Measurements from ENCODE around the gene DPYSL5.

The DPYSL5 gene

GRCh38 chr2:26838121-26838906 lies 9.6 kb upstream of the DPYSL5 start:
- no peak for TF ChIP-seq EZH2phosphoT487 (IDR thresholded peaks at IDR 0.05; ENCODE audit: borderline replicate concordance)
- peak; percentile 34 for TF ChIP-seq CTCF (conservative IDR thresholded peaks at IDR 0.05; ENCODE audit: low read length)
- Histone ChIP-seq H3K9ac (ENCODE audit: low read depth, low read length, poor library complexity, severe bottlenecking) (no peak overlapping the region), H3K79me2 (ENCODE audit: insufficient read depth, low read length) (no peaks in the 10 kb centered on the region), H3F3A (ENCODE audit: low read depth) (no peaks in the 10 kb centered on the region), H3K27me3 (ENCODE audit: insufficient read depth, low read length, poor library complexity, severe bottlenecking) (no peaks in the 10 kb centered on the region), H3K9me2 (replicated peaks; ENCODE audit: low read depth, low read length) (no peaks in the 10 kb centered on the region), H3K36me3 (ENCODE audit: insufficient read depth, low read length) (no peaks in the 10 kb centered on the region), H3K4me3 (ENCODE audit: low read length, poor library complexity, severe bottlenecking) (no peak overlapping the region), H3K4me1 (ENCODE audit: insufficient read depth, low read length, poor library complexity, severe bottlenecking) (no peaks in the 10 kb centered on the region), H4K20me1 (ENCODE audit: insufficient read depth, low read length, poor library complexity, severe bottlenecking) (no peaks in the 10 kb centered on the region), H3K4me2 (ENCODE audit: low read depth, low read length, poor library complexity, severe bottlenecking) (no peak overlapping the region), H2AFZ (ENCODE audit: low read length) (no peak overlapping the region), H3K9me3 (ENCODE audit: insufficient read depth, low read depth, low read length) (no peaks in the 10 kb centered on the region)

- TF ChIP-seq EZH2phosphoT487 (IDR thresholded peaks at IDR 0.05; ENCODE audit: borderline replicate concordance) (no peak), CTCF (conservative IDR thresholded peaks at IDR 0.05; ENCODE audit: low read length) (peak; percentile 38)
- H4K20me1 ChIP-seq (ENCODE audit: insufficient read depth, low read length, poor library complexity, severe bottlenecking): no peaks in the 10 kb centered on the region
- no peak overlapping the region for H3K4me2 ChIP-seq (ENCODE audit: low read depth, low read length, poor library complexity, severe bottlenecking)
- H3K79me2 ChIP-seq (ENCODE audit: insufficient read depth, low read length): no peaks in the 10 kb centered on the region
- H3F3A ChIP-seq (ENCODE audit: low read depth): no peaks in the 10 kb centered on the region
- no peaks in the 10 kb centered on the region for H3K9me3 ChIP-seq (ENCODE audit: insufficient read depth, low read depth, low read length)
- H3K4me3 ChIP-seq (ENCODE audit: low read length, poor library complexity, severe bottlenecking): no peak overlapping the region
- H3K4me1 ChIP-seq (ENCODE audit: insufficient read depth, low read length, poor library complexity, severe bottlenecking): no peaks in the 10 kb centered on the region
- no peak overlapping the region for H2AFZ ChIP-seq (ENCODE audit: low read length)
- H3K27me3 ChIP-seq (ENCODE audit: insufficient read depth, low read length, poor library complexity, severe bottlenecking): no peaks in the 10 kb centered on the region
- no peaks in the 10 kb centered on the region for H3K9me2 ChIP-seq (replicated peaks; ENCODE audit: low read depth, low read length)
- no peak overlapping the region for H3K9ac ChIP-seq (ENCODE audit: low read depth, low read length, poor library complexity, severe bottlenecking)
- no peaks in the 10 kb centered on the region for H3K36me3 ChIP-seq (ENCODE audit: insufficient read depth, low read length)
Measured at GRCh38 chr2:26840937-26841610, 6.9 kb upstream of the DPYSL5 start.

GRCh38 chr2:26843041-26843440 lies 4.9 kb upstream of the DPYSL5 start:
- Histone ChIP-seq H3K4me1 (ENCODE audit: insufficient read depth, low read length, poor library complexity, severe bottlenecking) (no peaks in the 10 kb centered on the region), H3F3A (ENCODE audit: low read depth) (no peaks in the 10 kb centered on the region), H3K4me2 (ENCODE audit: low read depth, low read length, poor library complexity, severe bottlenecking) (no peak overlapping the region), H3K4me3 (ENCODE audit: low read length, poor library complexity, severe bottlenecking) (no peak overlapping the region), H3K9me2 (replicated peaks; ENCODE audit: low read depth, low read length) (no peaks in the 10 kb centered on the region), H3K27me3 (ENCODE audit: insufficient read depth, low read length, poor library complexity, severe bottlenecking) (no peaks in the 10 kb centered on the region), H2AFZ (ENCODE audit: low read length) (no peak overlapping the region), H3K36me3 (ENCODE audit: insufficient read depth, low read length) (no peaks in the 10 kb centered on the region), H3K9me3 (ENCODE audit: insufficient read depth, low read depth, low read length) (no peaks in the 10 kb centered on the region), H3K79me2 (ENCODE audit: insufficient read depth, low read length) (no peaks in the 10 kb centered on the region), H3K9ac (ENCODE audit: low read depth, low read length, poor library complexity, severe bottlenecking) (no peak overlapping the region), H4K20me1 (ENCODE audit: insufficient read depth, low read length, poor library complexity, severe bottlenecking) (no peaks in the 10 kb centered on the region)
- TF ChIP-seq CTCF (conservative IDR thresholded peaks at IDR 0.05; ENCODE audit: low read length): no peak
